Right atrium auricular region (tissue), 2 donors: Measurements from ENCODE around the gene TNPO3. TPM values are rescaled to one million over a fixed set of nuclear protein-coding genes. Genes with fewer than 3 reads are reported as not detected.

Experiments used
- DNase-seq: peaks from one replicate; pipeline ENCODE4 v3.0.0-alpha.2; 2019; ENCODE audit warnings: low spot score
- H3K27ac ChIP-seq, 2 donors: fragments of 200-600 bp; sonication (generic); 1 replicate in 1 of 2; 2 replicates in 1 of 2; pipeline ENCODE4 v1.5.1; 2016 to 2019
- H3K27me3 ChIP-seq, 2 donors: fragments of 200-600 bp; sonication (generic); one replicate each; pipeline versions ENCODE4 v1.5.1 to v1.6.0; 2017 to 2019
- H3K36me3 ChIP-seq: fragments of 200-600 bp; sonication (generic); one replicate; pipeline ENCODE4 v1.5.1; 2016
- H3K4me1 ChIP-seq, 2 donors: fragments of 200-600 bp; sonication (generic); one replicate each; pipeline versions ENCODE4 v1.5.1 to v1.6.0; 2017 to 2019
- H3K4me3 ChIP-seq, 2 donors: fragments of 200-600 bp; sonication (generic); 1 replicate in 1 of 2; 2 replicates in 1 of 2; pipeline ENCODE4 v1.5.1; 2017 to 2019; ENCODE audit warnings: mild to moderate bottlenecking in 1 of 2, moderate library complexity in 1 of 2
- H3K9me3 ChIP-seq, 2 donors: fragments of 200-600 bp; sonication (generic); one replicate each; pipeline ENCODE4 v1.5.1; 2019
- total RNA-seq, 2 donors: library from RNA; depleted of rRNA; stranded (reverse); fragments of >200 nt; gene quantifications; one replicate each; pipeline ENCODE4 v1.1.0, GENCODE V29; 2016
- TF ChIP-seq, protein P1 (sequence below), 2 donors: fragments of 200-600 bp; sonication (generic); IDR thresholded peaks; one replicate each; pipeline ENCODE4 v1.5.1; 2019; ENCODE audit warnings: antibody characterized with exemption in 2 of 2

The TNPO3 gene
- total RNA-seq, 2 donors from 2014 or later = 23.5 to 23.6 TPM

- Histone ChIP-seq H3K27ac (no peak overlapping the region), H3K9me3 (no peaks in the 10 kb centered on the region), H3K4me3 (no peak overlapping the region), H3K27me3 (no peaks in the 10 kb centered on the region), H3K36me3 (peaks cover 42% of the 10 kb centered on the region), H3K4me1 (no peaks in the 10 kb centered on the region)
- DNase-seq = no peak
- TF ChIP-seq, protein P1, sequence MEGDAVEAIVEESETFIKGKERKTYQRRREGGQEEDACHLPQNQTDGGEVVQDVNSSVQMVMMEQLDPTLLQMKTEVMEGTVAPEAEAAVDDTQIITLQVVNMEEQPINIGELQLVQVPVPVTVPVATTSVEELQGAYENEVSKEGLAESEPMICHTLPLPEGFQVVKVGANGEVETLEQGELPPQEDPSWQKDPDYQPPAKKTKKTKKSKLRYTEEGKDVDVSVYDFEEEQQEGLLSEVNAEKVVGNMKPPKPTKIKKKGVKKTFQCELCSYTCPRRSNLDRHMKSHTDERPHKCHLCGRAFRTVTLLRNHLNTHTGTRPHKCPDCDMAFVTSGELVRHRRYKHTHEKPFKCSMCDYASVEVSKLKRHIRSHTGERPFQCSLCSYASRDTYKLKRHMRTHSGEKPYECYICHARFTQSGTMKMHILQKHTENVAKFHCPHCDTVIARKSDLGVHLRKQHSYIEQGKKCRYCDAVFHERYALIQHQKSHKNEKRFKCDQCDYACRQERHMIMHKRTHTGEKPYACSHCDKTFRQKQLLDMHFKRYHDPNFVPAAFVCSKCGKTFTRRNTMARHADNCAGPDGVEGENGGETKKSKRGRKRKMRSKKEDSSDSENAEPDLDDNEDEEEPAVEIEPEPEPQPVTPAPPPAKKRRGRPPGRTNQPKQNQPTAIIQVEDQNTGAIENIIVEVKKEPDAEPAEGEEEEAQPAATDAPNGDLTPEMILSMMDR (IDR thresholded peaks at IDR 0.05) = no peak
Measured at GRCh38 chr7:128951296-128951695, 103.6 kb downstream of the TNPO3 start.

- TF ChIP-seq, protein P1 (IDR thresholded peaks at IDR 0.05) = no peak
- no peak for DNase-seq
- Histone ChIP-seq H3K27me3 (no peaks in the 10 kb centered on the region), H3K27ac (no peak overlapping the region), H3K4me3 (no peak overlapping the region), H3K36me3 (peaks cover 20% of the 10 kb centered on the region), H3K4me1 (no peaks in the 10 kb centered on the region), H3K9me3 (no peaks in the 10 kb centered on the region)
Measured at GRCh38 chr7:128948976-128949760, 105.7 kb downstream of the TNPO3 start.

DNA sequence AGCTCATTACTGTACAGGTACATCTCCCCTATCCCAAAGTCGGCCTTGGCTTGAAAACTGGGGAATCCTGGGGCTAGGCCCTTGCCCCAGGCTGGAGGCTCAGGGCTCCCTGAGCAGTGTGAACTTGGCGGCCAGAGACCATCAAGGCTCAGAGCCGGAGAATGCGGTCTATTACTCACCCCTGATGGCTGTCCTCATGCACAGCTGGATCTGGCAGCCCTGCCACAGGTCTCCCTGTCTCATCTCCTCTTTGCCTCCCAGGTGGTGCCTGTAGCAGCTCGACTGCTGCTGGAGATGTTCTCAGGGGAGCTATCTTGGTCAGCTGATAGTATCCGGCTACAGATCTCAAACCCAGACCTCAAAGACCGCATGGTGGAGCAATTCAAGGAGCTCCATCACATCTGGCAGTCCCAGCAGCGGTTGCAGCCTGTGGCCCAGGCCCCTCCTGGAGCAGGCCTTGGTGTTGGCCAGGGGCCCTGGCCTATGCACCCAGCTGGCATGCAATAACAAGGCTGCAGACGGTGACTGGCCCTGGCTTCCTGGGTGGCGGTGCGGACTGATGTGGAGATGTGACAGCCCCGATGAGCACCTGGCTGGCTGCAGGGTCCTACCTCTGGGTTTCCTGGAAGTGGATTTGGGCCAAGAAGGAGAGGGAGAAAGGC, 106.5 kb downstream of the TNPO3 start:
- no peak for DNase-seq
- Histone ChIP-seq H3K9me3 (no peaks in the 10 kb centered on the region), H3K4me1 (no peaks in the 10 kb centered on the region), H3K4me3 (no peak overlapping the region), H3K36me3 (peaks cover 13% of the 10 kb centered on the region), H3K27ac (no peak overlapping the region), H3K27me3 (no peaks in the 10 kb centered on the region)
- TF ChIP-seq, protein P1 (IDR thresholded peaks at IDR 0.05) = no peak

DNA sequence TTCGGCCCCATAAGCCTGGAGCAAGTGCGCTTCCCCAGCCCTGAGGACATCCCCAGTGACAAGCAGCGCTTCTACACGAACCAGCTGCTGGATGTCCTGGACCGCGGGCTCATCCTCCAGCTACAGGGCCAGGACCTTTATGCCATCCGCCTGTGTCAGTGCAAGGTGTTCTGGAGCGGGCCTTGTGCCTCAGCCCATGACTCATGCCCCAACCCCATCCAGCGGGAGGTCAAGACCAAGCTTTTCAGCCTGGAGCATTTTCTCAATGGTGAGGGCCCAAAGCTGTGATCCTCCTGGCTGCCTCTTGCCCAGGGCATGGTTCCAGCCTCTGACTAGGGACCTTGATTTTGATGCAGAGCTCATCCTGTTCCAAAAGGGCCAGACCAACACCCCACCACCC, 107.1 kb downstream of the TNPO3 start:
- DNase-seq = no peak
- H3K4me1 ChIP-seq = no peaks in the 10 kb centered on the region
- peaks cover 7% of the 10 kb centered on the region for H3K36me3 ChIP-seq
- H3K27me3 ChIP-seq = no peaks in the 10 kb centered on the region
- H3K4me3 ChIP-seq = no peak overlapping the region
- H3K27ac ChIP-seq = no peak overlapping the region
- TF ChIP-seq, protein P1 (IDR thresholded peaks at IDR 0.05) = no peak
- no peaks in the 10 kb centered on the region for H3K9me3 ChIP-seq

GRCh38 chr7:128946936-128947830, 107.7 kb downstream of the TNPO3 start:
- Histone ChIP-seq H3K9me3 (no peaks in the 10 kb centered on the region), H3K36me3 (peaks cover under 1% of the 10 kb centered on the region), H3K27me3 (no peaks in the 10 kb centered on the region), H3K27ac (no peak overlapping the region), H3K4me3 (no peak overlapping the region), H3K4me1 (no peaks in the 10 kb centered on the region)
- TF ChIP-seq, protein P1 (IDR thresholded peaks at IDR 0.05) = no peak
- DNase-seq = no peak
